AG04450 (cell line): ENCODE measurements around the gene COX19. TPM values are rescaled to one million over a fixed set of nuclear protein-coding genes. Genes with fewer than 3 reads are reported as not detected.
"Not testable (repeated sequence)": the region's sequence is repeated elsewhere in the genome, so short reads cannot be mapped to it uniquely, and the experiment has no call there.

Experiments
- CTCF ChIA-PET: fragments of 300-600, 350-600 bp; formaldehyde crosslinking; extraction: SDS; loops from one replicate; lab custom pipeline; 2022; ENCODE audit warnings: antibody characterized with exemption, inconsistent platforms; lab: Charles Lee
- POLR2A ChIA-PET: fragments of 350-600 bp; formaldehyde crosslinking; extraction: SDS; loops from one replicate; lab custom pipeline; 2021; ENCODE audit warnings: antibody characterized with exemption, inconsistent platforms; lab: Yijun Ruan, JAX
- DNase-seq: peaks from one replicate; pipeline ENCODE4 v3.0.0-alpha.2; 2011; ENCODE audit warnings: low read depth, low spot score
- H3K27ac ChIP-seq: one replicate; pipeline ENCODE4 v1.5.1; 2012; ENCODE audit warnings: low read depth, low read length, control low read depth
- H3K27me3 ChIP-seq: one replicate; pipeline ENCODE4 v1.6.0; 2012; ENCODE audit warnings: low read length; ENCODE audit not compliant: control insufficient read depth, insufficient read depth
- H3K4me3 ChIP-seq: 2 replicates; pipeline ENCODE4 v1.5.1; 2011; ENCODE audit warnings: mild to moderate bottlenecking, low read depth, low read length, control low read depth
- H3K9me3 ChIP-seq: 2 replicates; pipeline ENCODE4 v1.5.1; 2012; ENCODE audit warnings: low read length; ENCODE audit not compliant: control insufficient read depth, insufficient read depth
- CTCF ChIP-seq: IDR thresholded peaks from 2 replicates; pipeline ENCODE4 v1.5.1; 2011; ENCODE audit warnings: low read depth, low read length, control low read depth, inconsistent platforms
- polyA plus RNA-seq: library from polyadenylated mRNA; depleted of rRNA; stranded (reverse); fragments of >200 nt; gene quantifications from 2 replicates; pipeline ENCODE4 v1.2.3, GENCODE V29; 2011

The COX19 gene
- polyA plus RNA-seq, 1 experiment = 6.8 TPM

GRCh38 chr7:945147-945555 is 30.2 kb downstream of the COX19 start:
- no peak overlapping the region for H3K27ac ChIP-seq
- no peaks in the 10 kb centered on the region for H3K27me3 ChIP-seq
- no peak for TF ChIP-seq CTCF
- POLR2A ChIA-PET = no interaction called here
- no peaks in the 10 kb centered on the region; the same call in 1 of the 2 replicates for H3K9me3 ChIP-seq
- DNase-seq = no peak
- H3K4me3 ChIP-seq = no peak overlapping the region
- CTCF ChIA-PET = no interaction called here

GRCh38 chr7:944744-945143 is 30.6 kb downstream of the COX19 start:
- no peak for TF ChIP-seq CTCF
- CTCF ChIA-PET = no interaction called here

GRCh38 chr7:943793-944192 is 31.6 kb downstream of the COX19 start:
- H3K27me3 ChIP-seq, POLR2A ChIA-PET, H3K9me3 ChIP-seq, DNase-seq, H3K27ac ChIP-seq, H3K4me3 ChIP-seq, CTCF ChIA-PET: not testable (repeated sequence)

More at GRCh38 chr7:944744-945143, 30.6 kb downstream of the COX19 start:
- Histone ChIP-seq H3K9me3 (no peaks in the 10 kb centered on the region; the same call in 1 of the 2 replicates), H3K27me3 (no peaks in the 10 kb centered on the region), H3K27ac (no peak overlapping the region), H3K4me3 (no peak overlapping the region)
- POLR2A ChIA-PET = no interaction called here
- no peak for DNase-seq

- CTCF ChIA-PET = no interaction called here
- no peak for TF ChIP-seq CTCF
- no peaks in the 10 kb centered on the region for H3K27me3 ChIP-seq
- H3K27ac ChIP-seq = no peak overlapping the region
- DNase-seq = no peak
- no peak overlapping the region for H3K4me3 ChIP-seq
- POLR2A ChIA-PET = no interaction called here
- peaks cover 5% of the 10 kb centered on the region; the same call in 1 of the 2 replicates for H3K9me3 ChIP-seq
Measured at GRCh38 chr7:940599-941408, 34.5 kb downstream of the COX19 start.

- TF ChIP-seq CTCF = no peak
- no peaks in the 10 kb centered on the region for H3K27me3 ChIP-seq
- H3K27ac ChIP-seq = no peak overlapping the region
- CTCF ChIA-PET = interaction anchor here (0.6 kb wide), 1 partner anchor 116 kb away, joined by 3 read pairs; no protein-coding TSS in a partner anchor
- POLR2A ChIA-PET = no interaction called here
- no peak overlapping the region for H3K4me3 ChIP-seq
- H3K9me3 ChIP-seq = peaks cover 5% of the 10 kb centered on the region; the same call in 1 of the 2 replicates
- DNase-seq = no peak
Measured at GRCh38 chr7:939843-940242, 35.5 kb downstream of the COX19 start.
